Astrocyte of the cerebellum (primary cell): ENCODE results near the gene CD69.

Experiments
- DNase-seq: peaks from one replicate; pipeline ENCODE4 v3.0.0-alpha.2; 2011; ENCODE audit warnings: low read depth
- H3K4me3 ChIP-seq: 2 replicates; pipeline ENCODE4 v1.5.1; 2011; ENCODE audit warnings: mild to moderate bottlenecking, low read depth, low read length, moderate library complexity
- in situ Hi-C: cut with HindIII; loops from 2 replicates; pipeline ENCODE4 v1.10.0; 2017; ENCODE audit warnings: low sequenced_read_pairs
- TF ChIP-seq, protein P1 (sequence below): IDR thresholded peaks from 2 replicates; pipeline ENCODE4 v1.5.1; 2012; ENCODE audit warnings: low read length, low read depth, moderate library complexity, mild to moderate bottlenecking; ENCODE audit errors: missing control alignments

The CD69 gene

DNA sequence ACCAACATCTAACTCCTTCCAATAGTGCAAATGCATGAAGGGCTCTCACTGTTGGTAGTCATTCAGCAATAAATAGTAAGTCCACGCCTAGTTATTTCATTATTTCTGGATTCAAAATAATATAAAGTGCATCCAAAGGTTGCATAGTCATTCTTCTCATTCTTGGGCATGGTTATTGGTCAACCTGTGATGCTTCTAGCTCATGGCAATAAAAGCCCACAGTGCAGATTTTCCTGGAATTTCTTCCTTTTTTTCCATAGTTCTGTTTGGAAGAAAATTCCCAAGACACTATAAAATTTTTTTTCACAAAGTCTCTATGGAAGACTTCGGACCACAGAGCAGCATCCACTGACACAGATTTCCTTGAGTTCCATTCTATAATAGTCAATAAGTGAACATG lies 7.6 kb downstream of the CD69 start:
- no peak for DNase-seq
- in situ Hi-C loops, result no loop called here
- TF ChIP-seq, protein P1, sequence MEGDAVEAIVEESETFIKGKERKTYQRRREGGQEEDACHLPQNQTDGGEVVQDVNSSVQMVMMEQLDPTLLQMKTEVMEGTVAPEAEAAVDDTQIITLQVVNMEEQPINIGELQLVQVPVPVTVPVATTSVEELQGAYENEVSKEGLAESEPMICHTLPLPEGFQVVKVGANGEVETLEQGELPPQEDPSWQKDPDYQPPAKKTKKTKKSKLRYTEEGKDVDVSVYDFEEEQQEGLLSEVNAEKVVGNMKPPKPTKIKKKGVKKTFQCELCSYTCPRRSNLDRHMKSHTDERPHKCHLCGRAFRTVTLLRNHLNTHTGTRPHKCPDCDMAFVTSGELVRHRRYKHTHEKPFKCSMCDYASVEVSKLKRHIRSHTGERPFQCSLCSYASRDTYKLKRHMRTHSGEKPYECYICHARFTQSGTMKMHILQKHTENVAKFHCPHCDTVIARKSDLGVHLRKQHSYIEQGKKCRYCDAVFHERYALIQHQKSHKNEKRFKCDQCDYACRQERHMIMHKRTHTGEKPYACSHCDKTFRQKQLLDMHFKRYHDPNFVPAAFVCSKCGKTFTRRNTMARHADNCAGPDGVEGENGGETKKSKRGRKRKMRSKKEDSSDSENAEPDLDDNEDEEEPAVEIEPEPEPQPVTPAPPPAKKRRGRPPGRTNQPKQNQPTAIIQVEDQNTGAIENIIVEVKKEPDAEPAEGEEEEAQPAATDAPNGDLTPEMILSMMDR, result no peak
- H3K4me3 ChIP-seq, result no peak overlapping the region

DNA sequence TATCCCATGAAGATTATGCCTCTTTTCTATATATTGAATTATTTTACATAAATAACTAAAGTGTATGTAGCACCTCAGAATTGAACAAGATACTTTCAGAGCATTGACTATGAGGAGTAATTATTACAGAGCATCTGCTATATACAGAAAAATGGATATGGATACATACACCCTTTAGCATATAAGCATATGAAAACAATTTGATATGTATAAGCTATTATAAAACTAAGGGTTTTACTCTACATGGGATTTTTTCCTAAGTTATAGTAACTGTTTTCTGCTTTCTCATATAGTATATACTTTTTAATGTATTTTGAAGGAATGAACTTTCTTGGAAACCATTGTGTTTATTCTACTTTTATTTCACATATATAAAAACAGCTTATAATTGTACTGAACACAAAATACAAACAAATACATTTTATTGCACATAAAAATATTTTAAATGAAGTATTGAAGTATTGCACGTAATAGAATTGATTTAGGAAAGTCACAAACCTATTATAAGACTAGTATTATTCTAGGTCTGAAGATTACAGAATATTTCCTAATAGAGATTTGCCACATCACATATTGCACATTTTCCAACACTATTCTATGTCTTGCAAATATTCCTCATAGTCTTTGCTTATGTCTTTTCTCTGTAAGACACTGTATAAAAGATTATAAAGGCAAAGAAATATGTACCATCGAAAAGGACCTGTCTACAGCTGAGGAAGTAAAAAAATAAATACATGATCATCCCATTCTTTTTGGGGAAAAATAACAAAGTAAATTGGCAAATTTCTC lies 8.4 kb downstream of the CD69 start:
- H3K4me3 ChIP-seq, result no peak overlapping the region
- TF ChIP-seq, protein P1, result no peak
- in situ Hi-C loops, result no loop called here
- DNase-seq, result no peak

DNA sequence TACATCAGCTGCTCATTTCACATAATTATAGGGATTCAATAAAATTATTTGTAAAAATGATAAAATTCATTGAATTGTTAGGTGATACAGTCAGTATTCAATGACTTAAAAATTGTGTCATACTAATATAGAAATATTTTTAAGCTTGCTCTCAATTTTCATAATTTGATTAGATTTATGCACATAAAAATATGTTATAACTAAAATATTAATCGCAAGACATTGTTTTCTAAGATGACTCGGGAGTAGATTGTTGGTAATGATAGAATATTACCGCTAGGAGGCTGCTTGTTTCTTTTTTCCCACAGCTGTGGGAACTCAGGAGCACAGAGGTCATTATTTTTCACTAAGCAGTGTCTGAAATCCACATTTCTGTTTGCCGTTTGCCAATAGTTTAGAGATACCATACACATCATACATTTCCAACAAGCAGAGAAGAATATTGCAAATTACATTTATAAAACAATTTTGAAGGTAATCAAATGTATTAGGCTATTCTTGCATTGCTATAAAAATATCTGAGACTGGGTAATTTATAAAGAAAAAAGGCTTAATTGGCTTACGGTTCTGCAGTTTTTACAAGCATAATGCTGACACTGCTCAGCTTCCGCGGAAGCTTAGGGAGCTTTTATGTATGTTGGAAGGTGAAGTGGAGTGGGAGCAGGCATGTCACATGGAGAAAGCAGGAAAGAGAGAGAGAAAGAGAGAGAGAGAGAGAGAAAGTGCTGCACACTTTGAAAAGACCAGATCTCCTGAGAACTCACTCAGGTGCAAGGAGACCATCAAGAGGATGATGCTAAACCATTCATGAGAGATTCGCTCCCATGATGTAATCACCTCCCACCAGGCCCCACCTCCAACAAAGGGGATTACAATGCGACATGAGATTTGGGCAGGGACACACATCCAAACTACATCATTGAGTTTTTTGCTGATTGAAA lies 9.2 kb downstream of the CD69 start:
- no peak for DNase-seq
- in situ Hi-C loops, result no loop called here
- no peak overlapping the region for H3K4me3 ChIP-seq
- TF ChIP-seq, protein P1, result peak; percentile 24

DNA sequence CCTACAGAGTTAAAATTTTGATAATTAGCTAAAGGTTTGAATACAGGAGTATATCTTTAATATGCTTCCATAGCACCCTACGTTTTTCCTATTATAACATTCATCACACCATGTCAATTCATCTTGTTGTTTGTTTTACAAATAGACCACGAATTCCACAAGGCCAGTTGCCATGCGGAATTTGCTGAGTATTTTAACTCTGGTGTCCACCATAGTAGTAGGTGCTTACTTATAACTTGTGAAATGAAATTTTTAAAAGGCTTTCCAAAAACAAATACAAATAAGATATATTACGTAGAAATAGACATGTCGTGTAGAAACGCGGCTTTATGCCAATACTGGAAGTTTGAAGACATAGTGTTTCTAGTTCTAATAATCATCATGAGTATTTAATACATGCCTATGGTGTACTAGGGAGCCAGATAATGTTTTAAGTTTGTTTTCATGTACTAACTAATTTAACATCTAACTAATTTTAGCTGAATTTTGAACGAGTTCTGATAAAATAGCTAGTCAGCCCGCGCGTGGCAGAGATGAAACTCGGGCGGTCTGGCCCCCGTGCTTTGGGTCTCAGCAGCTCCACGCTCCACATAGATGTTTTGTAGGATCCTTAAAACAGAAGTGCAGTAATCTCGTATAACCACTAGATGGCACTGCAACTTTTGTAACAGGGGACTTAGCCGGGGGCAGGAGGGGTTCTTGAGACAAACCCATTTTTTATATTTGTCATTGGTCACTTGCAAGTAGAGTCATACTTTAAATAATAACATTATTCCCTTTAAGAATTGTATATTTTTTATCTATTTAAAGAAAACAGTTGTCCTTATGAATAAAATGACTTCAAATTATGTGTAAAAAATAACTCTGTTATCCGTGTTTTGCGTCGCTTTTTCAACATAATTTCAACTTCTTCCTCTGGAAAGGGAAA lies 10.2 kb downstream of the CD69 start:
- peak; percentile 36 for DNase-seq
- in situ Hi-C loops, result no loop called here
- H3K4me3 ChIP-seq, result no peak overlapping the region
- TF ChIP-seq, protein P1, result peak; percentile 80

DNA sequence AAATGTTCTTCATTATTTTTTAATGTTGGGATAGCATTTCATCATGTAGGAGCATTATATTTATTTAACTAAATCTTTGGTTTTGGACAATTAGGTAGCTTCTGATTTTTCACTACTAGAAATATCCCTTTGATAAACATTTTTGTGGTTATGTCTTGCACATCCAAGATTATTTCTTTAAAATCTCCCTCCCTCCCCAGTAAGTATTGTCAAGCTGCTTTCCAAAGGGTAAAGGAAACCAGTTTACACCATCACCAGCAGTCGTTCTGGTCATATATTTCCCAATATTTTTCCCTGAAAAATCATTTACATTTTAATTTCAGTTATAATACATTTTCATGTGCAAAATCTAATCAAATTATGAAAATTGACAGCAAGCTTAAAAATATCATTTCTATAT lies 11.1 kb downstream of the CD69 start:
- no peak overlapping the region for H3K4me3 ChIP-seq
- in situ Hi-C loops, result no loop called here
- TF ChIP-seq, protein P1, result no peak
- DNase-seq, result no peak

DNA sequence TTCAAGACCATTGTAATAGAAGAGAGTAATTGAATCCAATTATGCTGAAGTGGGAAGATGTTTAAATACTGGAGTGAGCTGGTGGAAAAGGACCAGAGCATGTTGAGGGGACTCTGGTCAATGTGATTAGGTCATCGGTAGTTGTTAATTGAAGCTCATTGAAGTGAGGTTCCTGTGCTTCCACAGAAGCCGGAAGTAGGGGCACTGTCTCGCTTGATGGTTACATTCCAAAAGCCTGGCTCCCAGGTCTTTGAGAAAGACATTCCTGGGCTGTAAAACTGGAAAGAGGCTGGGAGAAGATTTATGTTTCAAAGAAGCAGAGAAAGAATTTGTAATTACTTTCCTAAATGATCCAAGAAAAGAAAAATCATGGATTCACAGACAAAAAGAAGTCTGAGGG lies 15.5 kb downstream of the CD69 start:
- no peak overlapping the region for H3K4me3 ChIP-seq
- DNase-seq, result no peak
- TF ChIP-seq, protein P1, result no peak
- in situ Hi-C loops, result no loop called here
